K562 (cell line): ENCODE data around the gene LIMS2. TPM values are rescaled to one million over a fixed set of nuclear protein-coding genes. Genes with fewer than 3 reads are reported as not detected.

ENCODE experiments used
- ATAC-seq: fragments of 200-7000 bp; cut with Tn5 transposase; 3 replicates; pipeline ENCODE4 v1.9.1; 2020; ENCODE audit warnings: moderate library complexity
- BruUV-seq: library from RNA; stranded (reverse); fragments of 400-500 nt; replicated peaks from 2 replicates; lab custom pipeline; 2021; lab: Mats Ljungman, UMichigan
- CTCF ChIA-PET: fragments of 300-600 bp; formaldehyde crosslinking; extraction: SDS; loops from one replicate; lab custom pipeline; 2021; ENCODE audit warnings: low intra/inter-chr PET ratio; lab: Yijun Ruan, JAX
- POLR2A ChIA-PET: fragments of 300-600, 350-650 bp; sonication (Branson Sonifier 250); formaldehyde crosslinking; extraction: SDS; loops from one replicate; lab custom pipeline; 2021; ENCODE audit warnings: antibody characterized with exemption, inconsistent platforms; lab: Yijun Ruan, JAX
- DNase-seq, 4 experiments: peaks; one replicate each; pipeline versions ENCODE4 v3.0.0 to v3.0.0-alpha.2; 2011 to 2018; ENCODE audit warnings: low spot score in 3 of 4, mixed read lengths in 3 of 4; ENCODE audit errors: extremely low read depth in 1 of 4
- FAIRE-seq: peaks from 2 replicates; lab custom pipeline; 2011; peaks lifted over from hg19 to GRCh38; lab: Jason Lieb, UNC
- H2AFZ ChIP-seq: 2 replicates; pipeline ENCODE4 v1.6.0; 2011; ENCODE audit warnings: low read depth, low read length, control low read depth, inconsistent platforms
- H3K27ac ChIP-seq: fragments of 200-600 bp; 3 replicates; pipeline ENCODE4 v1.8.0; 2011; ENCODE audit warnings: low read depth, mild to moderate bottlenecking, control low read depth, inconsistent platforms, low read length, moderate library complexity, mixed read lengths; ENCODE audit errors: extremely low read depth
- H3K27me3 ChIP-seq, 2 experiments: fragments of 300-600 bp in 1 of 2; 2 replicates in 1 of 2; 3 replicates in 1 of 2; pipeline versions ENCODE4 v1.6.0 to v1.8.0; 2011; ENCODE audit warnings: inconsistent platforms in 2 of 2, low read length in 2 of 2, mild to moderate bottlenecking in 1 of 2, mixed read lengths in 1 of 2, moderate library complexity in 1 of 2; ENCODE audit not compliant: control insufficient read depth in 2 of 2, insufficient read depth in 2 of 2
- H3K36me3 ChIP-seq: fragments of 300-600 bp; 3 replicates; pipeline ENCODE4 v1.8.0; 2011; ENCODE audit warnings: mild to moderate bottlenecking, low read length, inconsistent platforms; ENCODE audit not compliant: control insufficient read depth, insufficient read depth
- H3K4me1 ChIP-seq, 2 experiments: fragments of 200-600 bp in 1 of 2; replicated peaks in 1 of 2; 2 replicates in 1 of 2; 3 replicates in 1 of 2; pipeline versions ENCODE4 v1.5.1 to v1.8.0; 2011; ENCODE audit warnings: inconsistent platforms in 2 of 2, low read length in 2 of 2, mild to moderate bottlenecking in 1 of 2, mixed read lengths in 1 of 2, moderate library complexity in 1 of 2; ENCODE audit not compliant: control insufficient read depth in 2 of 2, insufficient read depth in 2 of 2
- H3K4me2 ChIP-seq: 2 replicates; pipeline ENCODE4 v1.6.1; 2011; ENCODE audit warnings: low read length, control low read depth, inconsistent platforms, mixed read lengths; ENCODE audit not compliant: insufficient read depth
- H3K4me3 ChIP-seq: fragments of 200-600 bp; sonication (generic), shearing (Covaris generic); 2 replicates; pipeline ENCODE4 v1.5.1; 2016; ENCODE audit warnings: control low read depth, inconsistent platforms
- H3K79me2 ChIP-seq: fragments of 200-600 bp; 3 replicates; pipeline ENCODE4 v1.8.0; 2011; ENCODE audit warnings: low read length, inconsistent platforms; ENCODE audit not compliant: control insufficient read depth, insufficient read depth
- H3K9ac ChIP-seq, 2 experiments: 2 replicates each; pipeline versions ENCODE4 v1.6.0 to v1.6.1; 2011; ENCODE audit warnings: low read depth in 2 of 2, low read length in 2 of 2, control low read depth in 1 of 2, inconsistent platforms in 1 of 2, mild to moderate bottlenecking in 1 of 2, mixed read lengths in 1 of 2; ENCODE audit not compliant: insufficient read depth in 1 of 2
- H3K9me1 ChIP-seq: one replicate; pipeline ENCODE4 v1.6.0; 2011; ENCODE audit warnings: inconsistent platforms, mild to moderate bottlenecking, low read length, moderate library complexity; ENCODE audit not compliant: control insufficient read depth, insufficient read depth
- H3K9me3 ChIP-seq: replicated peaks from 2 replicates; pipeline ENCODE4 v1.5.1; 2011; ENCODE audit warnings: low read depth, low read length, inconsistent platforms; ENCODE audit not compliant: control insufficient read depth, insufficient read depth
- H4K20me1 ChIP-seq: replicated peaks from 2 replicates; pipeline ENCODE4 v1.6.1; 2011; ENCODE audit warnings: low read length, inconsistent platforms, mixed read lengths; ENCODE audit not compliant: control insufficient read depth, insufficient read depth
- CCAR2 ChIP-seq: fragments of 200-400 bp; formaldehyde crosslinking; IDR thresholded peaks from 2 replicates; pipeline ENCODE4 v1.6.1; 2017; ENCODE audit warnings: mild to moderate bottlenecking, low read depth, low read length
- CEBPZ ChIP-seq: fragments of 150-350 bp; IDR thresholded peaks from 2 replicates; pipeline ENCODE4 v1.6.1; 2014; ENCODE audit warnings: low read depth, mild to moderate bottlenecking, low read length, borderline replicate concordance
- EP400 ChIP-seq: fragments of 450-650 bp; IDR thresholded peaks from 2 replicates; pipeline ENCODE4 v1.6.1; 2017; ENCODE audit warnings: antibody characterized with exemption, mild to moderate bottlenecking, moderate library complexity
- NR1H2 ChIP-seq: sonication (generic); formaldehyde crosslinking; IDR thresholded peaks from 2 replicates; pipeline ENCODE4 v1.4.0; 2020; ENCODE audit warnings: mild to moderate bottlenecking, missing genetic modification reagents
- RB1 ChIP-seq: fragments of 450-650 bp; IDR thresholded peaks from 2 replicates; pipeline ENCODE4 v1.6.1; 2017; ENCODE audit warnings: low read depth, mild to moderate bottlenecking
- USF1 ChIP-seq: sonication (generic); formaldehyde crosslinking; IDR thresholded peaks from 2 replicates; pipeline ENCODE4 v1.9.0; 2022; ENCODE audit warnings: mild to moderate bottlenecking, missing genetic modification reagents
- ZBTB5 ChIP-seq: fragments of 450-650 bp; IDR thresholded peaks from 2 replicates; pipeline ENCODE4 v1.6.1; 2017; ENCODE audit warnings: antibody characterized with exemption
- ZNF224 ChIP-seq: sonication (generic); formaldehyde crosslinking; IDR thresholded peaks from 2 replicates; pipeline ENCODE4 v1.8.0; 2022; ENCODE audit warnings: mild to moderate bottlenecking, missing genetic modification reagents
- ZNF324 ChIP-seq: fragments of 250-450 bp; sonication (Bioruptor Pico); IDR thresholded peaks from 2 replicates; pipeline ENCODE4 v1.4.0; 2020; ENCODE audit warnings: mild to moderate bottlenecking
- ZNF780A ChIP-seq: fragments of 250-450 bp; sonication (Bioruptor Pico); IDR thresholded peaks from 2 replicates; pipeline ENCODE4 v1.5.0; 2021; ENCODE audit warnings: mild to moderate bottlenecking
- WGBS: fragments of 100-300 bp; shearing (Covaris generic); methylation state at CpG from one replicate; pipeline ENCODE4 v1.1.6; 2016; ENCODE audit warnings: low coverage, mixed read lengths; ENCODE audit not compliant: insufficient coverage; ENCODE audit errors: missing lambda C conversion rate; 5-methylcytosine and 5-hydroxymethylcytosine counted together
- in situ Hi-C: fragments of 300-500 bp; cut with MboI; formaldehyde crosslinking; loops from 4 replicates; pipeline ENCODE4 v1.15.0; 2018; ENCODE audit warnings: inconsistent platforms, mixed read lengths
- intact Hi-C: fragments of 100-400 bp; cut with micrococcal nuclease; formaldehyde crosslinking; loops from 2 replicates; pipeline ENCODE4 v1.14.2; 2022
- polyA plus RNA-seq, 8 experiments: library from polyadenylated mRNA; depleted of rRNA in 4 of 8; stranded (reverse) in 5 of 8; unstranded in 3 of 8; fragments of >200 nt; fragmentation: Nextera tagmentation in 2 of 8; fragmentation: Illumina TruSeq in 1 of 8; extraction: Ambion mirVana in 2 of 8; extraction: Trizol in 1 of 8; gene quantifications; 2 replicates each; pipeline versions ENCODE4 v1.2.1 to v1.2.3, GENCODE V29; 2011 to 2014; ENCODE audit warnings: inconsistent platforms in 1 of 8, missing spikeins in 1 of 8
- total RNA-seq, 7 experiments: library from RNA; depleted of rRNA in 6 of 7; stranded (reverse); fragments of >200 nt in 6 of 7; fragmentation: Illumina TruSeq in 2 of 7; extraction: Trizol in 2 of 7; gene quantifications; 2 replicates each; pipeline versions ENCODE4 v1.2.1 to v1.2.3, GENCODE V29; 2011 to 2021; ENCODE audit warnings: low replicate concordance in 1 of 7
- TF ChIP-seq, protein P1 (sequence below): sonication (generic); formaldehyde crosslinking; IDR thresholded peaks from 2 replicates; pipeline ENCODE4 v1.8.0; 2022; ENCODE audit warnings: missing genetic modification reagents, mild to moderate bottlenecking, borderline replicate concordance

LIMS2 gene
- total and polyA plus RNA-seq, 9 of the 15 experiments (the other 6 are each of a cell fraction or from before 2014, with no cell fraction given), result 0.04 to 0.22 TPM; not detected in 7

DNA sequence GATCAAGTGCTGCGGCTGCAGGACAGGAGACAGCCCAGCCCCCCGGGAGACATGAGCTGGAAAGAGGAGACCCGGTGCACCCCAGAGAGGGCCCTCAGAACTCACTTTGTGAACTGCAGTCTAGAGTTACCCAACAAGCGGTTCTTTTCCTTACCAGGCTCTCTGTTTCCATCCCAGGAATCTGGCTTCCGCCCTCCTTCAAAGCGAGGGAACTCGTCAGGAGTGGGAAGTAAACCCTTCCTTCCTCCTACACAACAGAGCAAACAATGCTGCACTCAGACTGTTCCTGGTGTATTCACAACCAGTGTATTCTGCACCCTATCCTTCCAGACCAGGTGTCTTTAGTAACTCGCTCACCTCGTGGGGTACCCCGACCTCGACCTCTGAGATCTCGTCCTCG, 34.0 kb upstream of the LIMS2 start (continued):
- no peak for TF ChIP-seq USF1 (CRISPR knock-in tag)

- no peaks in the 10 kb centered on the region; the same call in none of the 2 replicates for H4K20me1 ChIP-seq
- H3K9ac ChIP-seq, result no peak overlapping the region
- intact Hi-C loops, result no loop called here
- peaks cover 4 to 7% of the 10 kb centered on the region in 2 experiments; a peak in 4 of 5 replicates for H3K4me1 ChIP-seq
- no peak overlapping the region for H3K4me3 ChIP-seq
- H3K27me3 ChIP-seq, result no peaks in the 10 kb centered on the region
- no peak for DNase-seq
- peaks cover 81% of the 10 kb centered on the region for H3K36me3 ChIP-seq
- POLR2A ChIA-PET, result no interaction called here
- ATAC-seq, result no peak
- no peak overlapping the region for H3K4me2 ChIP-seq
- FAIRE-seq, result no peak
- no peak overlapping the region for H2AFZ ChIP-seq
- no peak overlapping the region for H3K27ac ChIP-seq
- no peaks in the 10 kb centered on the region for H3K9me1 ChIP-seq
- WGBS, result 86% methylated on average over 9 of the region's 9 CpGs
- CTCF ChIA-PET, result no interaction called here
- BruUV-seq, result no TSS peak
- H3K9me3 ChIP-seq, result no peaks in the 10 kb centered on the region
- in situ Hi-C loops, result no loop called here
- H3K79me2 ChIP-seq, result peaks cover 17% of the 10 kb centered on the region
- TF ChIP-seq ZNF224, result no peak
- no peak for TF ChIP-seq ZNF324 (CRISPR knock-in tag)
- no peak for TF ChIP-seq CEBPZ
- no peak for TF ChIP-seq ZNF780A
- no peak for TF ChIP-seq ZBTB5
- TF ChIP-seq CCAR2, result no peak
- TF ChIP-seq NR1H2 (CRISPR knock-in tag), result no peak
- TF ChIP-seq, protein P1, sequence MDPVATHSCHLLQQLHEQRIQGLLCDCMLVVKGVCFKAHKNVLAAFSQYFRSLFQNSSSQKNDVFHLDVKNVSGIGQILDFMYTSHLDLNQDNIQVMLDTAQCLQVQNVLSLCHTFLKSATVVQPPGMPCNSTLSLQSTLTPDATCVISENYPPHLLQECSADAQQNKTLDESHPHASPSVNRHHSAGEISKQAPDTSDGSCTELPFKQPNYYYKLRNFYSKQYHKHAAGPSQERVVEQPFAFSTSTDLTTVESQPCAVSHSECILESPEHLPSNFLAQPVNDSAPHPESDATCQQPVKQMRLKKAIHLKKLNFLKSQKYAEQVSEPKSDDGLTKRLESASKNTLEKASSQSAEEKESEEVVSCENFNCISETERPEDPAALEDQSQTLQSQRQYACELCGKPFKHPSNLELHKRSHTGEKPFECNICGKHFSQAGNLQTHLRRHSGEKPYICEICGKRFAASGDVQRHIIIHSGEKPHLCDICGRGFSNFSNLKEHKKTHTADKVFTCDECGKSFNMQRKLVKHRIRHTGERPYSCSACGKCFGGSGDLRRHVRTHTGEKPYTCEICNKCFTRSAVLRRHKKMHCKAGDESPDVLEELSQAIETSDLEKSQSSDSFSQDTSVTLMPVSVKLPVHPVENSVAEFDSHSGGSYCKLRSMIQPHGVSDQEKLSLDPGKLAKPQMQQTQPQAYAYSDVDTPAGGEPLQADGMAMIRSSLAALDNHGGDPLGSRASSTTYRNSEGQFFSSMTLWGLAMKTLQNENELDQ (CRISPR knock-in tag), result no peak
- TF ChIP-seq EP400, result no peak
- no peak for TF ChIP-seq RB1
Observed at GRCh38 chr2:127707890-127708648, 32.7 kb upstream of the LIMS2 start.
